K562 (cell line): ENCODE results near the gene FAM83E. TPM values are rescaled to one million over a fixed set of nuclear protein-coding genes. Genes with fewer than 3 reads are reported as not detected.

Experiments used
- CCAR2 ChIP-seq: fragments of 200-400 bp; formaldehyde crosslinking; IDR thresholded peaks from 2 replicates; pipeline ENCODE4 v1.6.1; 2017; ENCODE audit warnings: mild to moderate bottlenecking, low read depth, low read length
- CREB1 ChIP-seq, 2 experiments: sonication (generic) in 1 of 2; formaldehyde crosslinking in 1 of 2; IDR thresholded peaks; 2 replicates each; pipeline versions ENCODE4 v1.6.1 to v1.8.0; 2012 to 2022; ENCODE audit warnings: inconsistent platforms in 1 of 2, mild to moderate bottlenecking in 1 of 2, missing genetic modification reagents in 1 of 2, moderate library complexity in 1 of 2
- ELF2 ChIP-seq: fragments of 250-450 bp; sonication (Bioruptor Pico); IDR thresholded peaks from 2 replicates; pipeline ENCODE4 v1.5.0; 2021; ENCODE audit warnings: mild to moderate bottlenecking
- FOXP1 ChIP-seq: sonication (generic); formaldehyde crosslinking; IDR thresholded peaks from 2 replicates; pipeline ENCODE4 v1.8.0; 2022; ENCODE audit warnings: mild to moderate bottlenecking, missing genetic modification reagents
- HDAC3 ChIP-seq: fragments of 450-650 bp; IDR thresholded peaks from 2 replicates; pipeline ENCODE4 v1.6.1; 2018; ENCODE audit warnings: borderline replicate concordance, mild to moderate bottlenecking, moderate library complexity; ENCODE audit not compliant: partially characterized antibody
- KDM2B ChIP-seq: fragments of 250-450 bp; sonication (Bioruptor Pico); IDR thresholded peaks from 2 replicates; pipeline ENCODE4 v1.8.0; 2021; ENCODE audit warnings: mild to moderate bottlenecking, moderate library complexity
- KLF10 ChIP-seq: fragments of 250-450 bp; sonication (Bioruptor Pico); IDR thresholded peaks from 2 replicates; pipeline ENCODE4 v1.6.1; 2021; ENCODE audit warnings: matching md5 sums
- MAZ ChIP-seq, 2 experiments: fragments of 450-650 bp in 1 of 2; sonication (generic) in 1 of 2; formaldehyde crosslinking; IDR thresholded peaks in 1 of 2; conservative IDR thresholded peaks in 1 of 2; 2 replicates each; pipeline versions ENCODE4 v1.4.0 to v1.5.0; 2020; ENCODE audit warnings: mild to moderate bottlenecking in 1 of 2, missing genetic modification reagents in 1 of 2
- MEF2A ChIP-seq: IDR thresholded peaks from 2 replicates; pipeline ENCODE4 v1.6.1; 2011; ENCODE audit warnings: low read depth, mild to moderate bottlenecking, low read length, moderate library complexity; ENCODE audit not compliant: control insufficient read depth
- NCOA2 ChIP-seq, 2 experiments: fragments of 450-650 bp; IDR thresholded peaks; 2 replicates each; pipeline ENCODE4 v1.6.1; 2018; ENCODE audit warnings: mild to moderate bottlenecking in 2 of 2, moderate library complexity in 1 of 2; ENCODE audit not compliant: partially characterized antibody in 2 of 2
- NFYB ChIP-seq: IDR thresholded peaks from 2 replicates; pipeline ENCODE4 v1.6.1; 2011; ENCODE audit warnings: mild to moderate bottlenecking, moderate library complexity; ENCODE audit not compliant: insufficient read length; ENCODE audit errors: extremely low read depth
- NR1H2 ChIP-seq: sonication (generic); formaldehyde crosslinking; IDR thresholded peaks from 2 replicates; pipeline ENCODE4 v1.4.0; 2020; ENCODE audit warnings: mild to moderate bottlenecking, missing genetic modification reagents
- PTBP1 ChIP-seq: fragments of 200-400 bp; formaldehyde crosslinking; IDR thresholded peaks from 2 replicates; pipeline ENCODE4 v1.6.1; 2017; ENCODE audit warnings: low read depth, low read length
- STAT5B ChIP-seq: fragments of 250-450 bp; sonication (Bioruptor Pico); IDR thresholded peaks from 2 replicates; pipeline ENCODE4 v1.8.0; 2021; ENCODE audit warnings: mild to moderate bottlenecking, inconsistent platforms
- ZBTB8A ChIP-seq: fragments of 450-650 bp; IDR thresholded peaks from 2 replicates; pipeline ENCODE4 v1.6.1; 2018; ENCODE audit warnings: mild to moderate bottlenecking, moderate library complexity; ENCODE audit not compliant: partially characterized antibody
- ZNF75A ChIP-seq: fragments of 450-650 bp; formaldehyde crosslinking; IDR thresholded peaks from 2 replicates; pipeline ENCODE4 v1.4.0; 2020; ENCODE audit warnings: mild to moderate bottlenecking
- polyA plus RNA-seq, 8 experiments: library from polyadenylated mRNA; depleted of rRNA in 4 of 8; stranded (reverse) in 5 of 8; unstranded in 3 of 8; fragments of >200 nt; fragmentation: Nextera tagmentation in 2 of 8; fragmentation: Illumina TruSeq in 1 of 8; extraction: Ambion mirVana in 2 of 8; extraction: Trizol in 1 of 8; gene quantifications; 2 replicates each; pipeline versions ENCODE4 v1.2.1 to v1.2.3, GENCODE V29; 2011 to 2014; ENCODE audit warnings: inconsistent platforms in 1 of 8, missing spikeins in 1 of 8
- total RNA-seq, 7 experiments: library from RNA; depleted of rRNA in 6 of 7; stranded (reverse); fragments of >200 nt in 6 of 7; fragmentation: Illumina TruSeq in 2 of 7; extraction: Trizol in 2 of 7; gene quantifications; 2 replicates each; pipeline versions ENCODE4 v1.2.1 to v1.2.3, GENCODE V29; 2011 to 2021; ENCODE audit warnings: low replicate concordance in 1 of 7
- TF ChIP-seq, protein P1 (sequence below): fragments of 450-650 bp; IDR thresholded peaks from 2 replicates; pipeline ENCODE4 v1.6.1; 2016; ENCODE audit warnings: mild to moderate bottlenecking, moderate library complexity

The FAM83E gene
- total and polyA plus RNA-seq, 9 of the 15 experiments (the other 6 are each of a cell fraction or from before 2014, with no cell fraction given), result 0.15 to 0.87 (median 0.29) TPM; not detected in 4

GRCh38 chr19:48624067-48624594, 9.3 kb upstream of the FAM83E start (continued):
- TF ChIP-seq, protein P1, sequence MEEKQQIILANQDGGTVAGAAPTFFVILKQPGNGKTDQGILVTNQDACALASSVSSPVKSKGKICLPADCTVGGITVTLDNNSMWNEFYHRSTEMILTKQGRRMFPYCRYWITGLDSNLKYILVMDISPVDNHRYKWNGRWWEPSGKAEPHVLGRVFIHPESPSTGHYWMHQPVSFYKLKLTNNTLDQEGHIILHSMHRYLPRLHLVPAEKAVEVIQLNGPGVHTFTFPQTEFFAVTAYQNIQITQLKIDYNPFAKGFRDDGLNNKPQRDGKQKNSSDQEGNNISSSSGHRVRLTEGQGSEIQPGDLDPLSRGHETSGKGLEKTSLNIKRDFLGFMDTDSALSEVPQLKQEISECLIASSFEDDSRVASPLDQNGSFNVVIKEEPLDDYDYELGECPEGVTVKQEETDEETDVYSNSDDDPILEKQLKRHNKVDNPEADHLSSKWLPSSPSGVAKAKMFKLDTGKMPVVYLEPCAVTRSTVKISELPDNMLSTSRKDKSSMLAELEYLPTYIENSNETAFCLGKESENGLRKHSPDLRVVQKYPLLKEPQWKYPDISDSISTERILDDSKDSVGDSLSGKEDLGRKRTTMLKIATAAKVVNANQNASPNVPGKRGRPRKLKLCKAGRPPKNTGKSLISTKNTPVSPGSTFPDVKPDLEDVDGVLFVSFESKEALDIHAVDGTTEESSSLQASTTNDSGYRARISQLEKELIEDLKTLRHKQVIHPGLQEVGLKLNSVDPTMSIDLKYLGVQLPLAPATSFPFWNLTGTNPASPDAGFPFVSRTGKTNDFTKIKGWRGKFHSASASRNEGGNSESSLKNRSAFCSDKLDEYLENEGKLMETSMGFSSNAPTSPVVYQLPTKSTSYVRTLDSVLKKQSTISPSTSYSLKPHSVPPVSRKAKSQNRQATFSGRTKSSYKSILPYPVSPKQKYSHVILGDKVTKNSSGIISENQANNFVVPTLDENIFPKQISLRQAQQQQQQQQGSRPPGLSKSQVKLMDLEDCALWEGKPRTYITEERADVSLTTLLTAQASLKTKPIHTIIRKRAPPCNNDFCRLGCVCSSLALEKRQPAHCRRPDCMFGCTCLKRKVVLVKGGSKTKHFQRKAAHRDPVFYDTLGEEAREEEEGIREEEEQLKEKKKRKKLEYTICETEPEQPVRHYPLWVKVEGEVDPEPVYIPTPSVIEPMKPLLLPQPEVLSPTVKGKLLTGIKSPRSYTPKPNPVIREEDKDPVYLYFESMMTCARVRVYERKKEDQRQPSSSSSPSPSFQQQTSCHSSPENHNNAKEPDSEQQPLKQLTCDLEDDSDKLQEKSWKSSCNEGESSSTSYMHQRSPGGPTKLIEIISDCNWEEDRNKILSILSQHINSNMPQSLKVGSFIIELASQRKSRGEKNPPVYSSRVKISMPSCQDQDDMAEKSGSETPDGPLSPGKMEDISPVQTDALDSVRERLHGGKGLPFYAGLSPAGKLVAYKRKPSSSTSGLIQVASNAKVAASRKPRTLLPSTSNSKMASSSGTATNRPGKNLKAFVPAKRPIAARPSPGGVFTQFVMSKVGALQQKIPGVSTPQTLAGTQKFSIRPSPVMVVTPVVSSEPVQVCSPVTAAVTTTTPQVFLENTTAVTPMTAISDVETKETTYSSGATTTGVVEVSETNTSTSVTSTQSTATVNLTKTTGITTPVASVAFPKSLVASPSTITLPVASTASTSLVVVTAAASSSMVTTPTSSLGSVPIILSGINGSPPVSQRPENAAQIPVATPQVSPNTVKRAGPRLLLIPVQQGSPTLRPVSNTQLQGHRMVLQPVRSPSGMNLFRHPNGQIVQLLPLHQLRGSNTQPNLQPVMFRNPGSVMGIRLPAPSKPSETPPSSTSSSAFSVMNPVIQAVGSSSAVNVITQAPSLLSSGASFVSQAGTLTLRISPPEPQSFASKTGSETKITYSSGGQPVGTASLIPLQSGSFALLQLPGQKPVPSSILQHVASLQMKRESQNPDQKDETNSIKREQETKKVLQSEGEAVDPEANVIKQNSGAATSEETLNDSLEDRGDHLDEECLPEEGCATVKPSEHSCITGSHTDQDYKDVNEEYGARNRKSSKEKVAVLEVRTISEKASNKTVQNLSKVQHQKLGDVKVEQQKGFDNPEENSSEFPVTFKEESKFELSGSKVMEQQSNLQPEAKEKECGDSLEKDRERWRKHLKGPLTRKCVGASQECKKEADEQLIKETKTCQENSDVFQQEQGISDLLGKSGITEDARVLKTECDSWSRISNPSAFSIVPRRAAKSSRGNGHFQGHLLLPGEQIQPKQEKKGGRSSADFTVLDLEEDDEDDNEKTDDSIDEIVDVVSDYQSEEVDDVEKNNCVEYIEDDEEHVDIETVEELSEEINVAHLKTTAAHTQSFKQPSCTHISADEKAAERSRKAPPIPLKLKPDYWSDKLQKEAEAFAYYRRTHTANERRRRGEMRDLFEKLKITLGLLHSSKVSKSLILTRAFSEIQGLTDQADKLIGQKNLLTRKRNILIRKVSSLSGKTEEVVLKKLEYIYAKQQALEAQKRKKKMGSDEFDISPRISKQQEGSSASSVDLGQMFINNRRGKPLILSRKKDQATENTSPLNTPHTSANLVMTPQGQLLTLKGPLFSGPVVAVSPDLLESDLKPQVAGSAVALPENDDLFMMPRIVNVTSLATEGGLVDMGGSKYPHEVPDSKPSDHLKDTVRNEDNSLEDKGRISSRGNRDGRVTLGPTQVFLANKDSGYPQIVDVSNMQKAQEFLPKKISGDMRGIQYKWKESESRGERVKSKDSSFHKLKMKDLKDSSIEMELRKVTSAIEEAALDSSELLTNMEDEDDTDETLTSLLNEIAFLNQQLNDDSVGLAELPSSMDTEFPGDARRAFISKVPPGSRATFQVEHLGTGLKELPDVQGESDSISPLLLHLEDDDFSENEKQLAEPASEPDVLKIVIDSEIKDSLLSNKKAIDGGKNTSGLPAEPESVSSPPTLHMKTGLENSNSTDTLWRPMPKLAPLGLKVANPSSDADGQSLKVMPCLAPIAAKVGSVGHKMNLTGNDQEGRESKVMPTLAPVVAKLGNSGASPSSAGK, result no peak
- TF ChIP-seq STAT5B (no peak), KDM2B (CRISPR knock-in tag) (no peak), HDAC3 (no peak), PTBP1 (no peak), ZNF75A (CRISPR knock-in tag) (no peak), NR1H2 (no peak), NCOA2 (IDR thresholded peaks at IDR 0.05; ENCODE audit: partially characterized antibody in 2 of 2) (no peak), ELF2 (no peak), CCAR2 (no peak), CREB1 (IDR thresholded peaks at IDR 0.05) (peak; percentile 90), CREB1 (CRISPR knock-in tag; IDR thresholded peaks at IDR 0.05) (peak; percentile 95), ZBTB8A (no peak), NFYB (peak; percentile 77), MEF2A (no peak), FOXP1 (CRISPR knock-in tag) (no peak), MAZ (CRISPR knock-in tag; conservative IDR thresholded peaks at IDR 0.05 in 1 of 2, IDR thresholded peaks at IDR 0.05 in 1 of 2) (peak; percentile 51 to 80; a peak in 3 of 4 replicates), KLF10 (CRISPR knock-in tag) (no peak)
